K562 (cell line): Measurements from ENCODE around the gene ATG4D. TPM values are rescaled to one million over a fixed set of nuclear protein-coding genes. Genes with fewer than 3 reads are reported as not detected.

Experiments used
- ATAC-seq: fragments of 200-7000 bp; cut with Tn5 transposase; 3 replicates; pipeline ENCODE4 v1.9.1; 2020; ENCODE audit warnings: moderate library complexity
- BruUV-seq: library from RNA; stranded (reverse); fragments of 400-500 nt; replicated peaks from 2 replicates; lab custom pipeline; 2021; lab: Mats Ljungman, UMichigan
- CTCF ChIA-PET: fragments of 300-600 bp; formaldehyde crosslinking; extraction: SDS; loops from one replicate; lab custom pipeline; 2021; ENCODE audit warnings: low intra/inter-chr PET ratio; lab: Yijun Ruan, JAX
- POLR2A ChIA-PET: fragments of 300-600, 350-650 bp; sonication (Branson Sonifier 250); formaldehyde crosslinking; extraction: SDS; loops from one replicate; lab custom pipeline; 2021; ENCODE audit warnings: antibody characterized with exemption, inconsistent platforms; lab: Yijun Ruan, JAX
- DNase-seq, 4 experiments: peaks; one replicate each; pipeline versions ENCODE4 v3.0.0 to v3.0.0-alpha.2; 2011 to 2018; ENCODE audit warnings: low spot score in 3 of 4, mixed read lengths in 3 of 4; ENCODE audit errors: extremely low read depth in 1 of 4
- FAIRE-seq: peaks from 2 replicates; lab custom pipeline; 2011; peaks lifted over from hg19 to GRCh38; lab: Jason Lieb, UNC
- H2AFZ ChIP-seq: 2 replicates; pipeline ENCODE4 v1.6.0; 2011; ENCODE audit warnings: low read depth, low read length, control low read depth, inconsistent platforms
- H3K27ac ChIP-seq: fragments of 200-600 bp; 3 replicates; pipeline ENCODE4 v1.8.0; 2011; ENCODE audit warnings: low read depth, mild to moderate bottlenecking, control low read depth, inconsistent platforms, low read length, moderate library complexity, mixed read lengths; ENCODE audit errors: extremely low read depth
- H3K27me3 ChIP-seq, 2 experiments: fragments of 300-600 bp in 1 of 2; 2 replicates in 1 of 2; 3 replicates in 1 of 2; pipeline versions ENCODE4 v1.6.0 to v1.8.0; 2011; ENCODE audit warnings: inconsistent platforms in 2 of 2, low read length in 2 of 2, mild to moderate bottlenecking in 1 of 2, mixed read lengths in 1 of 2, moderate library complexity in 1 of 2; ENCODE audit not compliant: control insufficient read depth in 2 of 2, insufficient read depth in 2 of 2
- H3K36me3 ChIP-seq: fragments of 300-600 bp; 3 replicates; pipeline ENCODE4 v1.8.0; 2011; ENCODE audit warnings: mild to moderate bottlenecking, low read length, inconsistent platforms; ENCODE audit not compliant: control insufficient read depth, insufficient read depth
- H3K4me1 ChIP-seq, 2 experiments: fragments of 200-600 bp in 1 of 2; replicated peaks in 1 of 2; 2 replicates in 1 of 2; 3 replicates in 1 of 2; pipeline versions ENCODE4 v1.5.1 to v1.8.0; 2011; ENCODE audit warnings: inconsistent platforms in 2 of 2, low read length in 2 of 2, mild to moderate bottlenecking in 1 of 2, mixed read lengths in 1 of 2, moderate library complexity in 1 of 2; ENCODE audit not compliant: control insufficient read depth in 2 of 2, insufficient read depth in 2 of 2
- H3K4me2 ChIP-seq: 2 replicates; pipeline ENCODE4 v1.6.1; 2011; ENCODE audit warnings: low read length, control low read depth, inconsistent platforms, mixed read lengths; ENCODE audit not compliant: insufficient read depth
- H3K4me3 ChIP-seq: fragments of 200-600 bp; sonication (generic), shearing (Covaris generic); 2 replicates; pipeline ENCODE4 v1.5.1; 2016; ENCODE audit warnings: control low read depth, inconsistent platforms
- H3K79me2 ChIP-seq: fragments of 200-600 bp; 3 replicates; pipeline ENCODE4 v1.8.0; 2011; ENCODE audit warnings: low read length, inconsistent platforms; ENCODE audit not compliant: control insufficient read depth, insufficient read depth
- H3K9ac ChIP-seq, 2 experiments: 2 replicates each; pipeline versions ENCODE4 v1.6.0 to v1.6.1; 2011; ENCODE audit warnings: low read depth in 2 of 2, low read length in 2 of 2, control low read depth in 1 of 2, inconsistent platforms in 1 of 2, mild to moderate bottlenecking in 1 of 2, mixed read lengths in 1 of 2; ENCODE audit not compliant: insufficient read depth in 1 of 2
- H3K9me1 ChIP-seq: one replicate; pipeline ENCODE4 v1.6.0; 2011; ENCODE audit warnings: inconsistent platforms, mild to moderate bottlenecking, low read length, moderate library complexity; ENCODE audit not compliant: control insufficient read depth, insufficient read depth
- H3K9me3 ChIP-seq: replicated peaks from 2 replicates; pipeline ENCODE4 v1.5.1; 2011; ENCODE audit warnings: low read depth, low read length, inconsistent platforms; ENCODE audit not compliant: control insufficient read depth, insufficient read depth
- H4K20me1 ChIP-seq: replicated peaks from 2 replicates; pipeline ENCODE4 v1.6.1; 2011; ENCODE audit warnings: low read length, inconsistent platforms, mixed read lengths; ENCODE audit not compliant: control insufficient read depth, insufficient read depth
- ADNP ChIP-seq: fragments of 200-800 bp; sonication (Bioruptor generic); IDR thresholded peaks from 2 replicates; pipeline ENCODE4 v1.6.1; 2016; ENCODE audit warnings: missing genetic modification characterization, missing compliant biosample characterization
- PATZ1 ChIP-seq: fragments of 250-450 bp; sonication (Bioruptor Pico); IDR thresholded peaks from 2 replicates; pipeline ENCODE4 v1.5.0; 2020; ENCODE audit warnings: mild to moderate bottlenecking, borderline replicate concordance
- PRMT5 ChIP-seq: sonication (generic); formaldehyde crosslinking; IDR thresholded peaks from 2 replicates; pipeline ENCODE4 v1.5.0; 2020; ENCODE audit warnings: missing genetic modification reagents
- SMAD1 ChIP-seq: fragments of 150-350 bp; IDR thresholded peaks from 2 replicates; pipeline ENCODE4 v1.6.1; 2014; ENCODE audit warnings: low read length, low read depth; ENCODE audit not compliant: partially characterized antibody
- TFAM ChIP-seq: fragments of 250-450 bp; sonication (Bioruptor Pico); conservative IDR thresholded peaks from 2 replicates; pipeline ENCODE4 v1.5.0; 2021; ENCODE audit warnings: mild to moderate bottlenecking, moderate library complexity
- ZNF12 ChIP-seq: sonication (generic); formaldehyde crosslinking; IDR thresholded peaks from 2 replicates; pipeline ENCODE4 v1.4.0; 2020; ENCODE audit warnings: mild to moderate bottlenecking, missing genetic modification reagents
- ZNF41 ChIP-seq: fragments of 250-450 bp; sonication (Bioruptor Pico); conservative IDR thresholded peaks from 2 replicates; pipeline ENCODE4 v1.4.0; 2020; ENCODE audit warnings: mild to moderate bottlenecking
- ZNF512 ChIP-seq: IDR thresholded peaks from 2 replicates; pipeline ENCODE4 v1.6.1; 2016; ENCODE audit warnings: missing genetic modification characterization, missing compliant biosample characterization
- WGBS: fragments of 100-300 bp; shearing (Covaris generic); methylation state at CpG from one replicate; pipeline ENCODE4 v1.1.6; 2016; ENCODE audit warnings: low coverage, mixed read lengths; ENCODE audit not compliant: insufficient coverage; ENCODE audit errors: missing lambda C conversion rate; 5-methylcytosine and 5-hydroxymethylcytosine counted together
- in situ Hi-C: fragments of 300-500 bp; cut with MboI; formaldehyde crosslinking; loops from 4 replicates; pipeline ENCODE4 v1.15.0; 2018; ENCODE audit warnings: inconsistent platforms, mixed read lengths
- intact Hi-C: fragments of 100-400 bp; cut with micrococcal nuclease; formaldehyde crosslinking; loops from 2 replicates; pipeline ENCODE4 v1.14.2; 2022
- polyA plus RNA-seq, 8 experiments: library from polyadenylated mRNA; depleted of rRNA in 4 of 8; stranded (reverse) in 5 of 8; unstranded in 3 of 8; fragments of >200 nt; fragmentation: Nextera tagmentation in 2 of 8; fragmentation: Illumina TruSeq in 1 of 8; extraction: Ambion mirVana in 2 of 8; extraction: Trizol in 1 of 8; gene quantifications; 2 replicates each; pipeline versions ENCODE4 v1.2.1 to v1.2.3, GENCODE V29; 2011 to 2014; ENCODE audit warnings: inconsistent platforms in 1 of 8, missing spikeins in 1 of 8
- total RNA-seq, 7 experiments: library from RNA; depleted of rRNA in 6 of 7; stranded (reverse); fragments of >200 nt in 6 of 7; fragmentation: Illumina TruSeq in 2 of 7; extraction: Trizol in 2 of 7; gene quantifications; 2 replicates each; pipeline versions ENCODE4 v1.2.1 to v1.2.3, GENCODE V29; 2011 to 2021; ENCODE audit warnings: low replicate concordance in 1 of 7
- TF ChIP-seq, protein P1 (sequence below), 2 experiments: fragments of 250-450 bp in 1 of 2; fragments of 450-650 bp in 1 of 2; sonication (Bioruptor Pico) in 1 of 2; IDR thresholded peaks; 2 replicates each; pipeline versions ENCODE4 v1.6.1 to v1.8.0; 2016 to 2021; ENCODE audit warnings: mild to moderate bottlenecking in 2 of 2, moderate library complexity in 2 of 2, missing compliant biosample characterization in 1 of 2, missing genetic modification characterization in 1 of 2
- TF ChIP-seq, protein P2 (sequence below): IDR thresholded peaks from 2 replicates; pipeline ENCODE4 v1.6.1; 2011; ENCODE audit warnings: borderline replicate concordance, low read depth, mild to moderate bottlenecking, moderate library complexity, low read length; ENCODE audit not compliant: insufficient read depth, poor library complexity, severe bottlenecking
- TF ChIP-seq, protein P3 (sequence below): fragments of 250-450 bp; sonication (Bioruptor Pico); IDR thresholded peaks from 2 replicates; pipeline ENCODE4 v1.5.0; 2021

The ATG4D gene
- total and polyA plus RNA-seq, 9 of the 15 experiments (the other 6 are each of a cell fraction or from before 2014, with no cell fraction given), result 0.51 to 66.1 (median 22.9) TPM

- TSS peak; percentile 65 for BruUV-seq
- no peaks in the 10 kb centered on the region for H3K9me1 ChIP-seq
- H3K9me3 ChIP-seq, result no peaks in the 10 kb centered on the region
- H3K4me1 ChIP-seq, result peaks cover 29 to 49% of the 10 kb centered on the region in 2 experiments
- H4K20me1 ChIP-seq, result no peaks in the 10 kb centered on the region
- in situ Hi-C loops, result no loop called here
- peak within 1 kb of the TSS; percentile 92 to 98 for H3K9ac ChIP-seq
- H3K36me3 ChIP-seq, result peaks cover 27% of the 10 kb centered on the region; the same call in 2 of the 3 replicates
- peak within 1 kb of the TSS; percentile 83 for H3K4me3 ChIP-seq
- DNase-seq, result peak; percentile 95 to 99 (median 98)
- peak within 1 kb of the TSS; percentile 90 for H3K27ac ChIP-seq
- CTCF ChIA-PET, result interaction anchor here (0.6 to 2.1 kb wide), 2 partner anchors 24 to 74 kb away, joined by 3 to 4 read pairs; no protein-coding TSS in a partner anchor
- H3K27me3 ChIP-seq, result no peaks in the 10 kb centered on the region
- peak within 1 kb of the TSS; percentile 88 for H3K4me2 ChIP-seq
- WGBS, result under 1% methylated on average over 56 of the region's 94 CpGs
- peak within 1 kb of the TSS; percentile 88 for H2AFZ ChIP-seq
- ATAC-seq, result peak; percentile 78
- peaks cover 28% of the 10 kb centered on the region for H3K79me2 ChIP-seq
- intact Hi-C loops, result loop anchor here (1.0 to 5.0 kb wide), 3 partner anchors 22 to 88 kb away; partner anchors contain the start of genes ATG4D and ILF3
- POLR2A ChIA-PET, result interaction anchor here (0.6 to 2.1 kb wide), 8 partner anchors 10 to 93 kb away, joined by 3 to 14 read pairs (median 3); partner anchors contain the start of gene S1PR5
- peak; percentile 85 for FAIRE-seq
- TF ChIP-seq ZNF41 (CRISPR knock-in tag), result no peak
- TF ChIP-seq PATZ1, result no peak
- TF ChIP-seq, protein P1, sequence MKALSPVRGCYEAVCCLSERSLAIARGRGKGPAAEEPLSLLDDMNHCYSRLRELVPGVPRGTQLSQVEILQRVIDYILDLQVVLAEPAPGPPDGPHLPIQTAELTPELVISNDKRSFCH (CRISPR knock-in tag; IDR thresholded peaks at IDR 0.05), result no peak
- TF ChIP-seq, protein P1 (tag; IDR thresholded peaks at IDR 0.05), result 0 out of 2 replicates have a peak, but pooled peaks have one; percentile 26
- no peak for TF ChIP-seq ZNF12
- TF ChIP-seq ZNF512, result no peak
- TF ChIP-seq, protein P2, sequence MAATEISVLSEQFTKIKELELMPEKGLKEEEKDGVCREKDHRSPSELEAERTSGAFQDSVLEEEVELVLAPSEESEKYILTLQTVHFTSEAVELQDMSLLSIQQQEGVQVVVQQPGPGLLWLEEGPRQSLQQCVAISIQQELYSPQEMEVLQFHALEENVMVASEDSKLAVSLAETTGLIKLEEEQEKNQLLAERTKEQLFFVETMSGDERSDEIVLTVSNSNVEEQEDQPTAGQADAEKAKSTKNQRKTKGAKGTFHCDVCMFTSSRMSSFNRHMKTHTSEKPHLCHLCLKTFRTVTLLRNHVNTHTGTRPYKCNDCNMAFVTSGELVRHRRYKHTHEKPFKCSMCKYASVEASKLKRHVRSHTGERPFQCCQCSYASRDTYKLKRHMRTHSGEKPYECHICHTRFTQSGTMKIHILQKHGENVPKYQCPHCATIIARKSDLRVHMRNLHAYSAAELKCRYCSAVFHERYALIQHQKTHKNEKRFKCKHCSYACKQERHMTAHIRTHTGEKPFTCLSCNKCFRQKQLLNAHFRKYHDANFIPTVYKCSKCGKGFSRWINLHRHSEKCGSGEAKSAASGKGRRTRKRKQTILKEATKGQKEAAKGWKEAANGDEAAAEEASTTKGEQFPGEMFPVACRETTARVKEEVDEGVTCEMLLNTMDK, result peak; percentile 74
- TF ChIP-seq, protein P3, sequence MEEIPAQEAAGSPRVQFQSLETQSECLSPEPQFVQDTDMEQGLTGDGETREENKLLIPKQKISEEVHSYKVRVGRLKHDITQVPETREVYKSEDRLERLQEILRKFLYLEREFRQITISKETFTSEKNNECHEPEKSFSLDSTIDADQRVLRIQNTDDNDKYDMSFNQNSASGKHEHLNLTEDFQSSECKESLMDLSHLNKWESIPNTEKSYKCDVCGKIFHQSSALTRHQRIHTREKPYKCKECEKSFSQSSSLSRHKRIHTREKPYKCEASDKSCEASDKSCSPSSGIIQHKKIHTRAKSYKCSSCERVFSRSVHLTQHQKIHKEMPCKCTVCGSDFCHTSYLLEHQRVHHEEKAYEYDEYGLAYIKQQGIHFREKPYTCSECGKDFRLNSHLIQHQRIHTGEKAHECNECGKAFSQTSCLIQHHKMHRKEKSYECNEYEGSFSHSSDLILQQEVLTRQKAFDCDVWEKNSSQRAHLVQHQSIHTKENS, result no peak
- no peak for TF ChIP-seq TFAM (CRISPR knock-in tag)
- no peak for TF ChIP-seq PRMT5 (CRISPR knock-in tag)
- TF ChIP-seq ADNP, result no peak
- TF ChIP-seq SMAD1, result peak; percentile 30
These were observed 22.1 kb downstream of the ATG4D start, which contains the start of gene KRI1 for GRCh38 chr19:10565567-10566407. Gene KRI1 (minus strand): TSS chr19:10566010. CDS start chr19:10565999, 11 bp downstream.
